Mesothelial cell of epicardium (in vitro differentiated cells): ENCODE measurements around the gene ABHD16A. TPM values are rescaled to one million over a fixed set of nuclear protein-coding genes. Genes with fewer than 3 reads are reported as not detected.
A peak's percentile ranks its signal among the peaks of the same experiment; 100 is the strongest.

Experiments
- DNase-seq, 2 experiments: peaks; one replicate each; pipeline ENCODE4 v3.0.0; 2021; ENCODE audit warnings: low spot score in 2 of 2; ENCODE audit not compliant: unreplicated experiment in 2 of 2
- H3K27ac Mint-ChIP-seq: 2 replicates; pipeline ENCODE4 v1.8.0; 2021; ENCODE audit warnings: mixed read lengths
- H3K27me3 Mint-ChIP-seq: 2 replicates; pipeline ENCODE4 v1.8.0; 2021; ENCODE audit warnings: low read depth, mixed read lengths
- H3K36me3 Mint-ChIP-seq: 2 replicates; pipeline ENCODE4 v1.8.0; 2021; ENCODE audit warnings: mixed read lengths
- H3K4me1 Mint-ChIP-seq: 2 replicates; pipeline ENCODE4 v1.8.0; 2021; ENCODE audit warnings: mixed read lengths
- H3K4me3 Mint-ChIP-seq: 2 replicates; pipeline ENCODE4 v1.8.0; 2021; ENCODE audit warnings: mild to moderate bottlenecking, moderate library complexity, mixed read lengths
- H3K9me3 Mint-ChIP-seq: 2 replicates; pipeline ENCODE4 v1.8.0; 2021; ENCODE audit warnings: mixed read lengths
- total RNA-seq: library from RNA; stranded (reverse); gene quantifications from 3 replicates; pipeline ENCODE4 v1.2.1, GENCODE V29; 2021
- TF ChIP-seq, protein P1 (sequence below): fragments of 200-600 bp; sonication (generic); IDR thresholded peaks from one replicate; pipeline ENCODE4 v1.5.0; 2021; ENCODE audit warnings: antibody characterized with exemption; ENCODE audit not compliant: unreplicated experiment

The ABHD16A gene
- total RNA-seq, 1 donor from 2014 or later, result 54.1 TPM

DNA sequence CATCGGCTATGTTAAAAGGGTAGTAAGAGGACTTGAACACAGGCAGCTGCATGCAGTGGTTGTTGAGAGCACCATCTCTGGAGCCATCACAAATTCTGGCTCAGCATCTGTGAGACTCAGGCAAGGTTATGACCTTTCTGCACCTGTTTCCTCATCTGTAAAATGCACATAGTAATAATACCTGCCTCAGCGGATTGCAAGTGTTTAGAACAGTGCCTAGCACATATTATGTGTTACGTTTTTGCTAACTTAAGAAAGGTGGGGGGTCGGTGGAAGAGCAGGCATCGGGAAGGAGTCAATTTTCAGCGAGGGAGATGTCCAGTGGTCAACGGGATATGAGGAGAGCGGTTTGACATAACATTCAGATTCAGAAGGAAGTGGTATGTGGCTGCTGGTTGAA is 25.2 kb downstream of the ABHD16A start:
- H3K27ac Mint-ChIP-seq, result no peak overlapping the region
- no peak overlapping the region for H3K4me3 Mint-ChIP-seq
- TF ChIP-seq, protein P1, sequence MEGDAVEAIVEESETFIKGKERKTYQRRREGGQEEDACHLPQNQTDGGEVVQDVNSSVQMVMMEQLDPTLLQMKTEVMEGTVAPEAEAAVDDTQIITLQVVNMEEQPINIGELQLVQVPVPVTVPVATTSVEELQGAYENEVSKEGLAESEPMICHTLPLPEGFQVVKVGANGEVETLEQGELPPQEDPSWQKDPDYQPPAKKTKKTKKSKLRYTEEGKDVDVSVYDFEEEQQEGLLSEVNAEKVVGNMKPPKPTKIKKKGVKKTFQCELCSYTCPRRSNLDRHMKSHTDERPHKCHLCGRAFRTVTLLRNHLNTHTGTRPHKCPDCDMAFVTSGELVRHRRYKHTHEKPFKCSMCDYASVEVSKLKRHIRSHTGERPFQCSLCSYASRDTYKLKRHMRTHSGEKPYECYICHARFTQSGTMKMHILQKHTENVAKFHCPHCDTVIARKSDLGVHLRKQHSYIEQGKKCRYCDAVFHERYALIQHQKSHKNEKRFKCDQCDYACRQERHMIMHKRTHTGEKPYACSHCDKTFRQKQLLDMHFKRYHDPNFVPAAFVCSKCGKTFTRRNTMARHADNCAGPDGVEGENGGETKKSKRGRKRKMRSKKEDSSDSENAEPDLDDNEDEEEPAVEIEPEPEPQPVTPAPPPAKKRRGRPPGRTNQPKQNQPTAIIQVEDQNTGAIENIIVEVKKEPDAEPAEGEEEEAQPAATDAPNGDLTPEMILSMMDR, result no peak
- H3K9me3 Mint-ChIP-seq, result no peaks in the 10 kb centered on the region
- H3K27me3 Mint-ChIP-seq, result no peaks in the 10 kb centered on the region
- H3K4me1 Mint-ChIP-seq, result peaks cover 15% of the 10 kb centered on the region
- H3K36me3 Mint-ChIP-seq, result peaks cover 3% of the 10 kb centered on the region
- no peak for DNase-seq

DNA sequence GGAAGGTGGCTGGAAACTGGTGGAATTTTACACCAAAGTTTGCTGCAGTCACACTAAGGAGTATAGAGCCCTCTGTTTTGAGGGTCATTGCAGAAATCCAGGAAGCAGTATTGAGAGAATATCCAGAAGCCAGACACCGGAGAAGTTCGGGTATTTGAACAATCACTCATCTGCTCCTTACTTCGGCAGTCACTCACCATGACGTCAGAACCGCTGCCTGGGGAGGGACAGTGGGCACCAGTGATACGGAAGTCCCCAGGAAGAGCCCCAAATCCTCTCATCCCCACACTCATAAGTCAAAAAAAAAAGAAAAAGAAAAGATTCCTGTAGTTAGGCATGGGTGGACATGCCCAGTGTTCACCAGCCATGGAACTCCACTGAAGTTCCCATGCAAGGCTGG is 26.2 kb downstream of the ABHD16A start:
- Mint-ChIP-seq H3K9me3 (no peaks in the 10 kb centered on the region), H3K27ac (no peak overlapping the region), H3K4me3 (no peak overlapping the region), H3K4me1 (peaks cover 14% of the 10 kb centered on the region), H3K36me3 (peaks cover 8% of the 10 kb centered on the region), H3K27me3 (no peaks in the 10 kb centered on the region)
- DNase-seq, result no peak
- TF ChIP-seq, protein P1, result no peak

DNA sequence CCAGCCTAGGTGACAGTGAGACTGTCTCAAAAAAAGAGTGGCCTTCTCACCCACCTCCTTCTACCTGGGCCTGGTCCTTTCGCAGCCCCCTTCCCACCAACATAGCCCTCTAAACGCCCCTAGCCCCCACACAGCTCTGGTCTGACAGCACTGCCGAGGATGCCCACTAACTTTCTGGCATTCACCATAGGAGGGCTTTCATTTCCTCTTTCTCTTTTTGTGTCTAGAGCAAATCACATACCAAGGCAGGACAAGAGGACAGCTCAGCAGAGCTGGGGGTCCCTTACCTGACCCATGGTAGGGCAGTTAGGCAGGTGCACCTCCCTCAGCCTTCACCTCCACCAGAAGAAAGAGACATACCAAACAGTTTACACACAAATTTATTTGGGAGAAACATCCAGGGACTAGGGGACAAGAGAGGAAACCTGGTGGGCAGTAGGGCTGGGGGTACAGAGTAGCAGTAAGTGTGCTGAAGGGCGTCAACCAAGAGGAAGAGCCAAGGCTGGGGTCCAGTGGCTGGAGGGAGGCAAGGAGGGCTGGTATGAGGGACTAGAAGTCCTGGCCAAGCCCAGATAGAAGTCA is 26.7 kb downstream of the ABHD16A start:
- H3K4me1 Mint-ChIP-seq, result peaks cover 11% of the 10 kb centered on the region
- no peak overlapping the region for H3K4me3 Mint-ChIP-seq
- no peaks in the 10 kb centered on the region for H3K9me3 Mint-ChIP-seq
- H3K27ac Mint-ChIP-seq, result no peak overlapping the region
- H3K36me3 Mint-ChIP-seq, result peaks cover 11% of the 10 kb centered on the region
- no peaks in the 10 kb centered on the region for H3K27me3 Mint-ChIP-seq
- DNase-seq, result no peak
- TF ChIP-seq, protein P1, result no peak

DNA sequence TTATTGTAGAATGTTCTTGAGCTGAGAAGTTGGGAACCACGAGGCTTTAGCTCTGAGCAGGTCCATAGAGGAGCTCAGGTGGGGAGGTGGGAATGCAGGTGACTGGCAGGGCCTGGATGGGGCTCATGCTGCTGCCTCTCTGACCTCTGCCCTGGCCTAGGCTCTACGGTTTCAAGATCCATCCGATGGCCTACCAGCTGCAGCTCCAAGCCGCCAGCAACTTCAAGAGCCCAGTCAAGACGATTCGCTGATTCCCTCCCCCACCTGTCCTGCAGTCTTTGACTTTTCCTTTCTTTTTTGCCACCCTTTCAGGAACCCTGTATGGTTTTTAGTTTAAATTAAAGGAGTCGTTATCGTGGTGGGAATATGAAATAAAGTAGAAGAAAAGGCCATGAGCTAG is 33.4 kb downstream of the ABHD16A start, which contains the start of gene LY6G5B:
LY6G5B (plus strand) TSS at position 301 of the 400 bp plus-strand sequence. CDS start 975 bp downstream, outside the sequence.
- Mint-ChIP-seq H3K27me3 (no peaks in the 10 kb centered on the region), H3K9me3 (no peaks in the 10 kb centered on the region), H3K4me1 (peaks cover 19% of the 10 kb centered on the region), H3K4me3 (no peak within 1 kb of the TSS), H3K27ac (no peak within 1 kb of the TSS), H3K36me3 (peaks cover 27% of the 10 kb centered on the region)
- no peak for DNase-seq
- TF ChIP-seq, protein P1, result no peak

DNA sequence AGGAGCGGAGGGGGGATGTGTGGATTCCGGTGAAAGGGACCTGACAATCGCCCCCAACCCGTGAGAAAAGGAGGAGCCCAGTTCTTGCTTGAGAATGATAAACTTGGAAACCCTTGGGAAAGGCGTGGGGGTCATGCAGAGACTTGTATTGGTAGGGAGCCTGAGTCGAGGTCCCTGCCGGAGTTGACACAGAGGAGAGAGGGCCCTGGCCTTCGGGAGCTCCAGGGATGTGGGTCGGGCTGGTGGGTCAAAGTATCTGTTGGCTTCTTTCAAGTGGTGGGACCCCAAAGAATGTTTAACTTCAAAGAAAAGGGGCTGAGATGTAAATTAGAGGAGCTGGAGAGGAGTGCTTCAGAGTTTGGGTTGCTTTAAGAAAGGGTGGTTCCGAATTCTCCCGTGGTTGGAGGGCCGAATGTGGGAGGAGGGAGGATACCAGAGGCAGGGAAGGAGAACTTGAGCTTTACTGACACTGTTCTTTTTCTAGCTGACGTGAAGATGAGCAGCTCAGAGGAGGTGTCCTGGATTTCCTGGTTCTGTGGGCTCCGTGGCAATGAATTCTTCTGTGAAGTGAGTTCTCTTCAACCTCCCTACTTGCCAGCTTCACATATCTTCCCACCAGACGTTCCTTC is 36.7 kb downstream of the ABHD16A start:
- Mint-ChIP-seq H3K27me3 (no peaks in the 10 kb centered on the region), H3K9me3 (no peaks in the 10 kb centered on the region), H3K4me1 (peaks cover 41% of the 10 kb centered on the region), H3K36me3 (peaks cover 18% of the 10 kb centered on the region), H3K27ac (peak overlapping the region; percentile 95), H3K4me3 (peak overlapping the region; percentile 86)
- TF ChIP-seq, protein P1, result no peak
- DNase-seq, result no peak
